Naive thymus-derived CD4-positive, alpha-beta T cell (primary cell): ENCODE results near the gene TREML2. TPM values are rescaled to one million over a fixed set of nuclear protein-coding genes. Genes with fewer than 3 reads are reported as not detected.

Source experiments
- ATAC-seq: fragments of 150-1000 bp; cut with Tn5 transposase; 2 replicates; pipeline ENCODE4 v1.10.0; 2021; ENCODE audit warnings: mild to moderate bottlenecking, moderate library complexity
- CTCF ChIA-PET: fragments of 350-600 bp; sonication (Branson Sonifier 250); formaldehyde crosslinking; loops from one replicate; lab custom pipeline; 2021; ENCODE audit warnings: antibody characterized with exemption; lab: Charles Lee
- POLR2A ChIA-PET: fragments of 350-600 bp; sonication (Branson Sonifier 250); formaldehyde crosslinking; loops from one replicate; lab custom pipeline; 2021; ENCODE audit warnings: antibody characterized with exemption, inconsistent platforms; lab: Charles Lee
- DNase-seq, 9 donors: peaks; one replicate each; pipeline versions ENCODE4 v3.0.0 to v3.0.0-alpha.2; 2020 to 2022; ENCODE audit warnings: mixed read lengths in 1 of 9
- H3K27ac ChIP-seq: one replicate; pipeline ENCODE4 v1.7.0; 2013; ENCODE audit warnings: mild to moderate bottlenecking, low read depth, low read length, moderate library complexity
- H3K27me3 ChIP-seq, 2 donors: one replicate each; pipeline ENCODE4 v1.7.0; 2013; ENCODE audit warnings: low read length in 2 of 2, mild to moderate bottlenecking in 2 of 2, moderate library complexity in 2 of 2; ENCODE audit not compliant: control insufficient read depth in 2 of 2, insufficient read depth in 2 of 2
- H3K36me3 ChIP-seq, 3 experiments: 1 replicate in 2 of 3; 2 replicates in 1 of 3; pipeline ENCODE4 v1.7.0; 2013; ENCODE audit warnings: low read length in 3 of 3, mild to moderate bottlenecking in 3 of 3, moderate library complexity in 1 of 3; ENCODE audit not compliant: insufficient read depth in 3 of 3, control insufficient read depth in 2 of 3
- H3K4me1 ChIP-seq, 2 donors: one replicate each; pipeline ENCODE4 v1.7.0; 2013; ENCODE audit warnings: low read length in 2 of 2, mild to moderate bottlenecking in 2 of 2, moderate library complexity in 1 of 2; ENCODE audit not compliant: control insufficient read depth in 2 of 2, insufficient read depth in 2 of 2
- H3K4me3 ChIP-seq: 2 replicates; pipeline ENCODE4 v1.7.0; 2013; ENCODE audit warnings: mild to moderate bottlenecking, low read length
- H3K9me3 ChIP-seq, 3 experiments: 1 replicate in 2 of 3; 2 replicates in 1 of 3; pipeline ENCODE4 v1.7.0; 2013; ENCODE audit warnings: low read length in 3 of 3; ENCODE audit not compliant: control insufficient read depth in 2 of 3
- H3K27ac Mint-ChIP-seq, 9 donors: one replicate each; pipeline ENCODE4 v1.8.0; 2020 to 2022; ENCODE audit warnings: mixed read lengths in 9 of 9, mild to moderate bottlenecking in 8 of 9, moderate library complexity in 5 of 9, inconsistent platforms in 2 of 9
- H3K27me3 Mint-ChIP-seq, 5 donors: one replicate each; pipeline ENCODE4 v1.8.0; 2021 to 2022; ENCODE audit warnings: mixed read lengths in 5 of 5, mild to moderate bottlenecking in 1 of 5
- H3K36me3 Mint-ChIP-seq, 5 donors: one replicate each; pipeline ENCODE4 v1.8.0; 2020 to 2022; ENCODE audit warnings: mixed read lengths in 5 of 5, mild to moderate bottlenecking in 3 of 5, inconsistent platforms in 1 of 5
- H3K4me1 Mint-ChIP-seq, 7 donors: one replicate each; pipeline ENCODE4 v1.8.0; 2020 to 2022; ENCODE audit warnings: mixed read lengths in 7 of 7, mild to moderate bottlenecking in 3 of 7, inconsistent platforms in 1 of 7
- H3K4me3 Mint-ChIP-seq, 10 donors: one replicate each; pipeline ENCODE4 v1.8.0; 2020 to 2022; ENCODE audit warnings: mild to moderate bottlenecking in 10 of 10, mixed read lengths in 10 of 10, moderate library complexity in 6 of 10, inconsistent platforms in 2 of 10
- H3K9me3 Mint-ChIP-seq, 11 donors: one replicate each; pipeline ENCODE4 v1.8.0; 2020 to 2022; ENCODE audit warnings: mixed read lengths in 11 of 11, mild to moderate bottlenecking in 4 of 11, inconsistent platforms in 1 of 11, moderate library complexity in 1 of 11
- intact Hi-C, 2 donors: fragments of 100-400 bp; cut with micrococcal nuclease; formaldehyde crosslinking; loops; one replicate each; pipeline ENCODE4 v1.15.1; 2023
- polyA plus RNA-seq, 2 donors: library from polyadenylated mRNA; unstranded; fragments of 300-500 nt; fragmentation: Illumina TruSeq; gene quantifications; one replicate each; pipeline ENCODE4 v1.2.3, GENCODE V29; 2021
- total RNA-seq, 6 experiments: library from RNA in 5 of 6; stranded (reverse) in 5 of 6; gene quantifications; 1 replicate in 5 of 6; 2 replicates in 1 of 6; pipeline ENCODE4 v1.2.3 and lab custom pipeline; 2021 to 2026

The TREML2 gene
- total and polyA plus RNA-seq, 7 experiments from 2014 or later: 0.54 to 19.8 (median 3.7) TPM

GRCh38 chr6:41156001-41156400, 44.9 kb downstream of the TREML2 start:
- ChIA-PET POLR2A (no interaction called here), CTCF (no interaction called here)
- no peaks in the 10 kb centered on the region for H3K9me3 Mint-ChIP-seq
- peaks cover 0 to 9% (median 5%) of the 10 kb centered on the region in 7 donors for H3K4me1 Mint-ChIP-seq
- peaks cover 0 to 12% (median 4%) of the 10 kb centered on the region in 5 donors for H3K36me3 Mint-ChIP-seq
- Histone ChIP-seq H3K4me3 (no peak overlapping the region), H3K9me3 (no peaks in the 10 kb centered on the region), H3K27ac (no peak overlapping the region), H3K36me3 (no peaks in the 10 kb centered on the region), H3K4me1 (no peaks in the 10 kb centered on the region), H3K27me3 (no peaks in the 10 kb centered on the region)
- intact Hi-C loops: no loop called here
- ATAC-seq (no peak), DNase-seq (no peak)
- no peak overlapping the region for H3K27ac Mint-ChIP-seq
- peaks cover 0 to 11% (median 5%) of the 10 kb centered on the region in 5 donors for H3K27me3 Mint-ChIP-seq
- H3K4me3 Mint-ChIP-seq: no peak overlapping the region

DNA sequence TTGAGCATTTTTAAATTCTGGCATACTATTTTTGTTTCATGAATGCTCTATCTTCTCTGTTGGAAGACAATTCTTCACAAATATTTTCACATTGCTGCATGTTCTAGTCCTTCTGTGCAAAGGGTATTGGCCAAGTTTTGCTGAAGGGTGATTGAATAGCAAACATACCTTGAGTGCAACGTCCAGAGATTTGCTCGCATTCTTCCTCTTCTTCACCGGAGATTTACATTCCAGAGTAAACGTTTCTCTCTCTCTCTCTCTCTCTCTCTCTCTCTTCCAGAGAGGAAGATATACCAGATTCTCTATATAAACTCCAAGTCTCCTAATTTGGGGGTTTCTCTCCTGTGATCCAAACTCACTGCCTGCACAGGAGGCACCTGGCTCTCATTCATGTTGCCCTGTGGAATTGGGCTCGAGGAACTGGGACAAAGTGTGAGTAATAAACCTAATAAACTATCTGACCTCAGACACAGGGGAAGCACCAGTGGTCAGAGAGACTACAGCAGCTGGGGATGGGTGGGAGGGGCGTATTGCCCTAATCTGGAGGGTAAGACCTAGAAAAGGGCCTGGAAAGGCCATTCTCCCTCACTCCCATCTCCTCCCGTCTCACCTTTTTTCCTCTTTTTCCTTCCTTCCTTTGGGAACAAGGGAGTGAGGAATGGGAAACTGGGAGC, 45.7 kb downstream of the TREML2 start:
- H3K4me1 Mint-ChIP-seq: peaks cover 0 to 10% (median 5%) of the 10 kb centered on the region in 7 donors
- ChIA-PET POLR2A (no interaction called here), CTCF (no interaction called here)
- peaks cover 0 to 12% (median 4%) of the 10 kb centered on the region in 5 donors for H3K36me3 Mint-ChIP-seq
- DNase-seq (no peak), ATAC-seq (no peak)
- H3K9me3 Mint-ChIP-seq: no peaks in the 10 kb centered on the region
- no peak overlapping the region for H3K27ac Mint-ChIP-seq
- no peak overlapping the region for H3K4me3 ChIP-seq
- H3K4me3 Mint-ChIP-seq: no peak overlapping the region
- no peak overlapping the region for H3K27ac ChIP-seq
- no peaks in the 10 kb centered on the region for H3K36me3 ChIP-seq
- H3K27me3 ChIP-seq: no peaks in the 10 kb centered on the region
- H3K9me3 ChIP-seq: no peaks in the 10 kb centered on the region
- intact Hi-C loops: no loop called here
- peaks cover 0 to 11% (median 5%) of the 10 kb centered on the region in 5 donors for H3K27me3 Mint-ChIP-seq
- H3K4me1 ChIP-seq: no peaks in the 10 kb centered on the region

DNA sequence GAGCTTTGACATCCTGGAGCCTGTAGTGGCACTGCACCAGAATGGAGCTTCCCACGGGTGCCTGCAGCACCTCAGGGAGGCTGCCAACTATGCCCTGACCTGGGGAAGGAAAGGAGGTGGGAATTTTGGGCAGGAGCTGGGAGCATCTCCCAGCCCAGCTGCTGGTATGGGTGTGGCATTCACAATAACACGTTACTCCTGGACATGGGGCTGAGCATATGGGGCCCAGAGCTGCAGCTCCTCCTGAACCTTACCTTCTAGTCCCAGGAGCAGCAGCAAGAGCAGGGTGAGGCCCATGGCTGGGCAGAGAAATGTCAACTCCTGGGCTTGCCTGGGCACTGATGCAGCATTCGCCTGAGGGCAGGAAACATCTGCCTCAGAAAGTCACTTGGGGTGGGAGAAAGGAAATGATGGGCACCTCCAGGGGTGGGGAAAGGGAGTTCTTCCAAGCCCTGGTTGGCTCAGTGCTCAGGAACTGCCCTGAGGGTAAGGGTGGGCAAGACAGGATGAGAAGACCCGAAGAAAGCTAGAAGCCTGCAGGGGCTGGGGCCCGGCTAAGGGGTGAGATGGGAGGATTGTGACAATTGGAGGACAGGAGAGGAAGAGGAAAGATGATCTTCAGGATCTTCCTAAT, 46.8 kb downstream of the TREML2 start, which contains the start of gene TREML1:
Gene TREML1, minus strand, starts transcription at position 356 of the 634 bp plus-strand sequence. Its CDS starts 59 bp downstream, at position 297.
- no peaks in the 10 kb centered on the region for H3K27me3 ChIP-seq
- Mint-ChIP-seq H3K9me3 (no peaks in the 10 kb centered on the region), H3K4me1 (peaks cover 0 to 11% (median 5%) of the 10 kb centered on the region in 7 donors), H3K27me3 (peaks cover 0 to 11% (median 5%) of the 10 kb centered on the region in 5 donors), H3K27ac (peak within 1 kb of the TSS in 2 of 9 donors; percentile 43 to 71), H3K36me3 (peaks cover 0 to 16% (median 7%) of the 10 kb centered on the region in 5 donors), H3K4me3 (no peak within 1 kb of the TSS)
- H3K4me3 ChIP-seq: no peak within 1 kb of the TSS
- intact Hi-C loops: no loop called here
- DNase-seq: no peak
- H3K27ac ChIP-seq: no peak within 1 kb of the TSS
- H3K4me1 ChIP-seq: no peaks in the 10 kb centered on the region
- H3K36me3 ChIP-seq: no peaks in the 10 kb centered on the region
- ChIA-PET POLR2A (no interaction called here), CTCF (no interaction called here)
- ATAC-seq: no peak
- H3K9me3 ChIP-seq: no peaks in the 10 kb centered on the region

DNA sequence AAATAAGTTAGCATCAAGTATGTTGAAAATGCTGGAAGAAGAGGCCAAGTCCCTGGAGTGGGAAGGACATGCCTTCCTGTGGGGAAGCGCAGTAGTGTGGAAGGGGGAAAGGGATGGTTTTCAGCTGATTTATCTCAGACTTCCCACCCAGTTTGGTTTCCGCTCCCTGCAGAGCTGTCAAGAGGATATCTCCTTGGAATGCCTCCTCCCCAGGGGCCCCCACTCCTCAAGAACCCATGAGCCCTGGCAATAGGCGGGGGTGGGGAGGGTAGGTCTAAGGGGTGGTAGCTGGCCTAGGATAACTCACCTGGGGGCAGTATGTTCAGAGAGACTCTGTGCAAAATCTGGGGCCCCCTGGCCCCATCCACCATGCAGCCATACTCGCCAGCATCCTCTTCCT, 47.5 kb downstream of the TREML2 start:
- Histone ChIP-seq H3K9me3 (no peaks in the 10 kb centered on the region), H3K4me1 (no peaks in the 10 kb centered on the region), H3K4me3 (no peak overlapping the region), H3K36me3 (no peaks in the 10 kb centered on the region), H3K27ac (no peak overlapping the region), H3K27me3 (no peaks in the 10 kb centered on the region)
- POLR2A ChIA-PET: no interaction called here
- intact Hi-C loops: no loop called here
- CTCF ChIA-PET: no interaction called here
- H3K27ac Mint-ChIP-seq: no peak overlapping the region
- no peak for DNase-seq
- H3K9me3 Mint-ChIP-seq: no peaks in the 10 kb centered on the region
- no peak for ATAC-seq
- H3K4me1 Mint-ChIP-seq: peaks cover 4 to 16% (median 9%) of the 10 kb centered on the region in 7 donors
- H3K27me3 Mint-ChIP-seq: peaks cover 0 to 11% (median 5%) of the 10 kb centered on the region in 5 donors
- no peak overlapping the region for H3K4me3 Mint-ChIP-seq
- peaks cover 3 to 21% (median 13%) of the 10 kb centered on the region in 5 donors for H3K36me3 Mint-ChIP-seq

- Mint-ChIP-seq H3K36me3 (peaks cover 3 to 30% (median 20%) of the 10 kb centered on the region in 5 donors), H3K9me3 (no peaks in the 10 kb centered on the region), H3K27me3 (peaks cover 0 to 9% (median 0%) of the 10 kb centered on the region in 5 donors), H3K4me3 (no peak overlapping the region), H3K27ac (no peak overlapping the region), H3K4me1 (peaks cover 10 to 27% (median 24%) of the 10 kb centered on the region in 7 donors)
- Histone ChIP-seq H3K27me3 (no peaks in the 10 kb centered on the region), H3K4me3 (no peak overlapping the region), H3K4me1 (peaks cover 8 to 12% of the 10 kb centered on the region in 2 donors), H3K27ac (no peak overlapping the region), H3K36me3 (no peaks in the 10 kb centered on the region), H3K9me3 (no peaks in the 10 kb centered on the region)
- no peak for ATAC-seq
- ChIA-PET POLR2A (no interaction called here), CTCF (no interaction called here)
- intact Hi-C loops: no loop called here
- no peak for DNase-seq
Observed at GRCh38 chr6:41150671-41151070, 50.3 kb downstream of the TREML2 start.

DNA sequence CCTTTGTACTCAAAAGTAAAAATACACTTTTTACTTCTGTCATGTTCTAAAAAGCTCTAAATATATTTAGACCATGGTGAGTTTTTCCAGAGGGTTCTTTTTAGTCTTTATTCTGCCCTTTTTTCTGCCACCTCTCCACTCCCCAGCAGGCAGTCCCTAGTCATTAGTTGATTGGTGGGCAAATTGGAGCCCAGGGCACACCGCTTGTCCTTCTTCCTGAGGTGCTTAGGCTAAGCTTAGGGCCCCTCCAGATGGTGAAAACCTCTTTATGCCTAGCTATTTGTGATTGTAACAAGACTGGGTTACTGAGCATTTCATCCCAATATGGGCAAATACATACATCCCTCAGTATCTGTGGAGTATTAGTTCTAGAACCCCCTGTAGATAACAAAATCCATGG, 53.0 kb downstream of the TREML2 start:
- intact Hi-C loops: no loop called here
- peaks cover 3 to 43% (median 42%) of the 10 kb centered on the region in 5 donors for H3K36me3 Mint-ChIP-seq
- H3K27me3 Mint-ChIP-seq: no peaks in the 10 kb centered on the region
- ChIA-PET CTCF (interaction anchor here (0.6 kb wide), 1 partner anchor 9 kb away, joined by 3 read pairs; no protein-coding TSS in a partner anchor), POLR2A (no interaction called here)
- peaks cover 8 to 12% of the 10 kb centered on the region in 2 donors for H3K4me1 ChIP-seq
- peaks cover 10 to 24% (median 17%) of the 10 kb centered on the region in 7 donors for H3K4me1 Mint-ChIP-seq
- H3K4me3 Mint-ChIP-seq: peak overlapping the region in 6 of 10 donors; percentile 26 to 60 (median 53)
- peak overlapping the region in 3 of 9 donors; percentile 5 to 40 (median 17) for H3K27ac Mint-ChIP-seq
- ATAC-seq: no peak
- H3K27me3 ChIP-seq: no peaks in the 10 kb centered on the region
- peaks cover 0 to 2% (median 0%) of the 10 kb centered on the region in 11 donors for H3K9me3 Mint-ChIP-seq
- no peak overlapping the region for H3K4me3 ChIP-seq
- DNase-seq: no peak
- no peak overlapping the region for H3K27ac ChIP-seq
- no peaks in the 10 kb centered on the region for H3K36me3 ChIP-seq
- no peaks in the 10 kb centered on the region for H3K9me3 ChIP-seq
